ENCODE results near the gene LRMDA. TPM values are rescaled to one million over a fixed set of nuclear protein-coding genes. Genes with fewer than 3 reads are reported as not detected.

LRMDA gene
- total RNA-seq, 4 donors from 2014 or later: 2.2 to 7.8 (median 4.5) TPM

DNA sequence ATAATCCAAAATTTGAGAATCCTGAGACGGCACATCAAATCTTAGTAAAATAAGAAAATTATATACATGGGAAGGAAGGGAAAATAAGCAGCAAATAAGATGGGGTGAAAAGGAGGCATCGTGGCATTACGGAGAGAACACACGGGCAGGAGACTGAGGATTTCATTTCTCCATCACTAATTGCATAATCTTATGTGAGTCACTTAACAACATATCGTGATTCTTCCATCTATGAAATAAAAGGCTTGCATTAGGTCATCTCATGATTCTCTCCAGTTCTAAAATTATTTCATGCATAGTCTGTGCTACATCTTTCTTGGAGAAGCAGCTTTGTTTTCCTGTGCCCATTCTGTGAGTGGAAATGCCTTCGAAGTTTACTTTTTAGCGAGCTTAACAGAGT is 288.7 kb downstream of the LRMDA start:
- Histone ChIP-seq H3K27ac (no peak overlapping the region), H3K27me3 (no peaks in the 10 kb centered on the region), H3K9me3 (no peaks in the 10 kb centered on the region), H3K36me3 (no peaks in the 10 kb centered on the region), H3K4me1 (no peaks in the 10 kb centered on the region), H3K4me3 (no peak overlapping the region)
- no peak for TF ChIP-seq POLR2A (IDR thresholded peaks at IDR 0.05)
- TF ChIP-seq POLR2AphosphoS5 (IDR thresholded peaks at IDR 0.05): no peak
- TF ChIP-seq EP300 (IDR thresholded peaks at IDR 0.05; ENCODE audit: low read depth): no peak
- TF ChIP-seq CTCF (IDR thresholded peaks at IDR 0.05): no peak
- intact Hi-C loops (cut with DNase I; ENCODE audit: low total_unique reads) (no loop called here), in situ Hi-C loops (cut with MboI; ENCODE audit: low pct_ligation_motif_present in 1 of 4, low pct_unique_long_range_greater_than_20kb in 1 of 4, low sequenced_read_pairs in 3 of 4) (no loop called here)
- WGBS, 2 donors (ENCODE audit: low coverage in 1 of 2): 88 to 94% methylated on average over 7 of the region's 7 CpGs
- no peak for DNase-seq

GRCh38 chr10:75722020-75722419 is 290.6 kb downstream of the LRMDA start:
- intact Hi-C loops (cut with DNase I; ENCODE audit: low total_unique reads): no loop called here
- in situ Hi-C loops (cut with MboI; ENCODE audit: low pct_ligation_motif_present in 1 of 4, low pct_unique_long_range_greater_than_20kb in 1 of 4, low sequenced_read_pairs in 3 of 4): no loop called here
- no peak overlapping the region for H3K27ac ChIP-seq
- 88 to 91% methylated on average over 4 of the region's 4 CpGs for WGBS, 2 donors (ENCODE audit: low coverage in 1 of 2)
- no peak overlapping the region for H3K4me3 ChIP-seq
- no peak for DNase-seq
- H3K36me3 ChIP-seq: no peaks in the 10 kb centered on the region
- H3K27me3 ChIP-seq: no peaks in the 10 kb centered on the region
- TF ChIP-seq POLR2A (IDR thresholded peaks at IDR 0.05) (no peak), POLR2AphosphoS5 (IDR thresholded peaks at IDR 0.05) (no peak), EP300 (IDR thresholded peaks at IDR 0.05; ENCODE audit: low read depth) (no peak), CTCF (IDR thresholded peaks at IDR 0.05) (no peak)
- H3K9me3 ChIP-seq: no peaks in the 10 kb centered on the region
- H3K4me1 ChIP-seq: no peaks in the 10 kb centered on the region

DNA sequence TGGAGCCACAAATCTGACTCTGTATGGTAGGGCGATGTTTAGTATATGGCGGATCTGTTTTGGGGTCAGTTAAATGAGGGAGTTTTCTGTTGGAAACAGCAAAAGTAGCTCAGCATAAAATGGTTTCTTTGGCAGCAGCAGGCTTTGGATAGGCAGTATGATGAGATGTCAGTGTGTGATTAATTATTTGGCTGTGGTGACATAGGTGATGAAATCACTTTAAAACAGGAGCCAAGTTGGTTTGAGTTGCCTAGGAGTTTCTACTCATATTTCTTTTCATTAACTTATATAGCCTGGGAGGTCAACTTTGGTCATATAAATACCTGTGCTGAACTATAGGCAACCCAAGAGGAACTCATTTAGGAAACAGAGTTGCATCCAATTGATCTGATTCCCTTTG is 291.2 kb downstream of the LRMDA start:
- H3K4me3 ChIP-seq: no peak overlapping the region
- WGBS, 2 donors (ENCODE audit: low coverage in 1 of 2): 80 to 97% methylated on average over 1 to 2 of the region's 2 CpGs
- H3K36me3 ChIP-seq: no peaks in the 10 kb centered on the region
- no peak overlapping the region for H3K27ac ChIP-seq
- H3K27me3 ChIP-seq: no peaks in the 10 kb centered on the region
- intact Hi-C loops (cut with DNase I; ENCODE audit: low total_unique reads): no loop called here
- DNase-seq: no peak
- in situ Hi-C loops (cut with MboI; ENCODE audit: low pct_ligation_motif_present in 1 of 4, low pct_unique_long_range_greater_than_20kb in 1 of 4, low sequenced_read_pairs in 3 of 4): no loop called here
- H3K9me3 ChIP-seq: no peaks in the 10 kb centered on the region
- TF ChIP-seq CTCF (IDR thresholded peaks at IDR 0.05) (no peak), POLR2AphosphoS5 (IDR thresholded peaks at IDR 0.05) (no peak), POLR2A (IDR thresholded peaks at IDR 0.05) (no peak), EP300 (IDR thresholded peaks at IDR 0.05; ENCODE audit: low read depth) (no peak)
- H3K4me1 ChIP-seq: no peaks in the 10 kb centered on the region

GRCh38 chr10:75723319-75723980 is 292.0 kb downstream of the LRMDA start:
- no peak for TF ChIP-seq CTCF (IDR thresholded peaks at IDR 0.05)
- no peak for TF ChIP-seq EP300 (IDR thresholded peaks at IDR 0.05; ENCODE audit: low read depth)
- no peak for TF ChIP-seq POLR2A (IDR thresholded peaks at IDR 0.05)
- no peak for TF ChIP-seq POLR2AphosphoS5 (IDR thresholded peaks at IDR 0.05)
- no peak for DNase-seq
- Histone ChIP-seq H3K36me3 (no peaks in the 10 kb centered on the region), H3K27ac (no peak overlapping the region), H3K27me3 (no peaks in the 10 kb centered on the region), H3K4me1 (no peaks in the 10 kb centered on the region), H3K9me3 (no peaks in the 10 kb centered on the region), H3K4me3 (no peak overlapping the region)
- in situ Hi-C loops (cut with MboI; ENCODE audit: low pct_ligation_motif_present in 1 of 4, low pct_unique_long_range_greater_than_20kb in 1 of 4, low sequenced_read_pairs in 3 of 4) (no loop called here), intact Hi-C loops (cut with DNase I; ENCODE audit: low total_unique reads) (no loop called here)
- 62 to 70% methylated on average over 9 of the region's 9 CpGs for WGBS, 2 donors (ENCODE audit: low coverage in 1 of 2)

All from transverse colon (tissue), 4 donors.